ENCODE results near the gene SMURF2. TPM values are rescaled to one million over a fixed set of nuclear protein-coding genes. Genes with fewer than 3 reads are reported as not detected.

Gene SMURF2
- total RNA-seq, 1 donor from 2014 or later: 44.9 TPM

GRCh38 chr17:64603987-64604386 is 58.1 kb downstream of the SMURF2 start:
- H3K4me3 ChIP-seq: no peak overlapping the region
- peaks cover 3% of the 10 kb centered on the region for H3K4me1 ChIP-seq
- TF ChIP-seq CTCF (IDR thresholded peaks at IDR 0.05): no peak
- intact Hi-C loops (cut with DNase I): no loop called here
- H3K9me3 ChIP-seq: no peaks in the 10 kb centered on the region
- no peak overlapping the region for H3K27ac ChIP-seq
- ATAC-seq (no peak), DNase-seq (no peak)
- H3K36me3 ChIP-seq: no peaks in the 10 kb centered on the region
- no peaks in the 10 kb centered on the region for H3K27me3 ChIP-seq

GRCh38 chr17:64599827-64600226 is 62.3 kb downstream of the SMURF2 start:
- Histone ChIP-seq H3K4me3 (no peak overlapping the region), H3K4me1 (no peaks in the 10 kb centered on the region), H3K27ac (no peak overlapping the region), H3K9me3 (no peaks in the 10 kb centered on the region), H3K36me3 (peaks cover 30% of the 10 kb centered on the region), H3K27me3 (no peaks in the 10 kb centered on the region)
- TF ChIP-seq CTCF (IDR thresholded peaks at IDR 0.05): no peak
- intact Hi-C loops (cut with DNase I): no loop called here
- no peak for DNase-seq
- ATAC-seq: no peak

- peak; percentile 88 for ATAC-seq
- H3K4me1 ChIP-seq: no peaks in the 10 kb centered on the region
- DNase-seq: no peak
- H3K27me3 ChIP-seq: no peaks in the 10 kb centered on the region
- no peak for TF ChIP-seq CTCF (IDR thresholded peaks at IDR 0.05)
- no peaks in the 10 kb centered on the region for H3K9me3 ChIP-seq
- H3K27ac ChIP-seq: no peak overlapping the region
- H3K4me3 ChIP-seq: no peak overlapping the region
- H3K36me3 ChIP-seq: peaks cover 30% of the 10 kb centered on the region
- intact Hi-C loops (cut with DNase I): no loop called here
These were observed 62.9 kb downstream of the SMURF2 start for GRCh38 chr17:64599187-64599676.

- Histone ChIP-seq H3K9me3 (no peaks in the 10 kb centered on the region), H3K4me3 (no peak overlapping the region), H3K27me3 (no peaks in the 10 kb centered on the region), H3K4me1 (no peaks in the 10 kb centered on the region), H3K27ac (no peak overlapping the region), H3K36me3 (peaks cover 33% of the 10 kb centered on the region)
- no peak for TF ChIP-seq CTCF (IDR thresholded peaks at IDR 0.05)
- DNase-seq (no peak), ATAC-seq (no peak)
- intact Hi-C loops (cut with DNase I): no loop called here
These were observed 63.4 kb downstream of the SMURF2 start for GRCh38 chr17:64598672-64599071.

GRCh38 chr17:64596988-64597387 is 65.1 kb downstream of the SMURF2 start:
- TF ChIP-seq CTCF (IDR thresholded peaks at IDR 0.05): no peak
- H3K27me3 ChIP-seq: no peaks in the 10 kb centered on the region
- intact Hi-C loops (cut with DNase I): no loop called here
- no peak for ATAC-seq
- DNase-seq: no peak
- H3K4me3 ChIP-seq: no peak overlapping the region
- no peaks in the 10 kb centered on the region for H3K4me1 ChIP-seq
- H3K27ac ChIP-seq: no peak overlapping the region
- peaks cover 50% of the 10 kb centered on the region for H3K36me3 ChIP-seq
- no peaks in the 10 kb centered on the region for H3K9me3 ChIP-seq

- Histone ChIP-seq H3K36me3 (peaks cover 56% of the 10 kb centered on the region), H3K4me3 (no peak overlapping the region), H3K27me3 (no peaks in the 10 kb centered on the region), H3K27ac (no peak overlapping the region), H3K9me3 (no peaks in the 10 kb centered on the region), H3K4me1 (no peaks in the 10 kb centered on the region)
- intact Hi-C loops (cut with DNase I): no loop called here
- peak; percentile 40 for ATAC-seq
- no peak for DNase-seq
- TF ChIP-seq CTCF (IDR thresholded peaks at IDR 0.05): no peak
These were observed 65.7 kb downstream of the SMURF2 start for GRCh38 chr17:64596439-64596838.
